Mesenchymal stem cell (in vitro differentiated cells and primary cell): ENCODE measurements around the gene ALDH16A1. TPM values are rescaled to one million over a fixed set of nuclear protein-coding genes. Genes with fewer than 3 reads are reported as not detected.

ENCODE experiments used
- DNase-seq: peaks from one replicate; pipeline ENCODE4 v3.0.0-alpha.2; 2013
- H2AFZ ChIP-seq: one replicate; pipeline ENCODE4 v1.6.1; 2013; ENCODE audit warnings: low read depth, mild to moderate bottlenecking, control low read depth, inconsistent platforms, low read length, moderate library complexity
- H2AK5ac ChIP-seq: 2 replicates; pipeline ENCODE4 v1.6.1; 2013; ENCODE audit warnings: low read length, moderate library complexity, mild to moderate bottlenecking, inconsistent platforms; ENCODE audit not compliant: severe bottlenecking
- H2BK120ac ChIP-seq: one replicate; pipeline ENCODE4 v1.6.1; 2013; ENCODE audit warnings: low read depth, mild to moderate bottlenecking, inconsistent platforms, low read length, moderate library complexity
- H2BK12ac ChIP-seq, 2 experiments: one replicate each; pipeline ENCODE4 v1.6.1; 2013; ENCODE audit warnings: inconsistent platforms in 2 of 2, low read length in 2 of 2, mild to moderate bottlenecking in 2 of 2, moderate library complexity in 2 of 2, control low read depth in 1 of 2
- H2BK15ac ChIP-seq: one replicate; pipeline ENCODE4 v1.6.1; 2013; ENCODE audit warnings: mild to moderate bottlenecking, low read depth, inconsistent platforms; ENCODE audit not compliant: poor library complexity, severe bottlenecking
- H2BK5ac ChIP-seq: 2 replicates; pipeline ENCODE4 v1.6.1; 2013; ENCODE audit warnings: low read depth, mild to moderate bottlenecking, low read length, control low read depth, inconsistent platforms; ENCODE audit not compliant: poor library complexity, severe bottlenecking
- H3K14ac ChIP-seq, 2 experiments: one replicate each; pipeline ENCODE4 v1.6.1; 2013; ENCODE audit warnings: inconsistent platforms in 2 of 2, low read length in 2 of 2, control low read depth in 1 of 2, mild to moderate bottlenecking in 1 of 2, moderate library complexity in 1 of 2
- H3K18ac ChIP-seq, 2 experiments: one replicate each; pipeline ENCODE4 v1.6.1; 2013; ENCODE audit warnings: inconsistent platforms in 2 of 2, low read length in 2 of 2, control low read depth in 1 of 2, low read depth in 1 of 2, mild to moderate bottlenecking in 1 of 2
- H3K23ac ChIP-seq, 2 experiments: one replicate each; pipeline ENCODE4 v1.6.1; 2013; ENCODE audit warnings: inconsistent platforms in 2 of 2, low read length in 2 of 2, mild to moderate bottlenecking in 2 of 2, moderate library complexity in 2 of 2, control low read depth in 1 of 2
- H3K27ac ChIP-seq: 2 replicates; pipeline ENCODE4 v1.5.1; 2013; ENCODE audit warnings: mild to moderate bottlenecking, moderate library complexity, low read length, control low read depth, inconsistent platforms; ENCODE audit not compliant: poor library complexity, severe bottlenecking
- H3K27me3 ChIP-seq, 2 experiments: 2 replicates each; pipeline versions ENCODE4 v1.6.1 to v1.7.0; 2013; ENCODE audit warnings: low read length in 2 of 2, mild to moderate bottlenecking in 2 of 2, moderate library complexity in 2 of 2, control low read depth in 1 of 2, inconsistent platforms in 1 of 2; ENCODE audit not compliant: control insufficient read depth in 1 of 2, insufficient read depth in 1 of 2
- H3K36me3 ChIP-seq, 2 experiments: 2 replicates each; pipeline versions ENCODE4 v1.6.1 to v1.7.0; 2013; ENCODE audit warnings: low read length in 2 of 2, control low read depth in 1 of 2, inconsistent platforms in 1 of 2, low read depth in 1 of 2, mild to moderate bottlenecking in 1 of 2; ENCODE audit not compliant: insufficient read depth in 2 of 2, control insufficient read depth in 1 of 2
- H3K4ac ChIP-seq, 2 experiments: one replicate each; pipeline ENCODE4 v1.6.1; 2013; ENCODE audit warnings: inconsistent platforms in 2 of 2, low read length in 2 of 2, mild to moderate bottlenecking in 2 of 2, moderate library complexity in 2 of 2, control low read depth in 1 of 2, low read depth in 1 of 2
- H3K4me1 ChIP-seq: 2 replicates; pipeline ENCODE4 v1.6.1; 2013; ENCODE audit warnings: low read depth, low read length, control low read depth; ENCODE audit not compliant: control insufficient read depth, insufficient read depth
- H3K4me2 ChIP-seq: 2 replicates; pipeline ENCODE4 v1.6.1; 2013; ENCODE audit warnings: low read length, mild to moderate bottlenecking, inconsistent platforms; ENCODE audit not compliant: poor library complexity, severe bottlenecking
- H3K4me3 ChIP-seq, 2 experiments: 2 replicates each; pipeline versions ENCODE4 v1.5.1 to v1.7.0; 2013; ENCODE audit warnings: low read length in 2 of 2, mild to moderate bottlenecking in 2 of 2, control low read depth in 1 of 2, low read depth in 1 of 2; ENCODE audit not compliant: insufficient read depth in 1 of 2
- H3K79me1 ChIP-seq: replicated peaks from 2 replicates; pipeline ENCODE4 v1.6.1; 2013; ENCODE audit warnings: mild to moderate bottlenecking, control low read depth, low read length, inconsistent platforms; ENCODE audit not compliant: poor library complexity, severe bottlenecking
- H3K9ac ChIP-seq: 2 replicates; pipeline ENCODE4 v1.7.0; 2013; ENCODE audit warnings: mild to moderate bottlenecking, low read length, moderate library complexity
- H3K9me3 ChIP-seq: 2 replicates; pipeline ENCODE4 v1.7.0; 2013; ENCODE audit warnings: mild to moderate bottlenecking, low read length; ENCODE audit not compliant: control insufficient read depth
- H4K8ac ChIP-seq: one replicate; pipeline ENCODE4 v1.6.1; 2013; ENCODE audit warnings: inconsistent platforms, mild to moderate bottlenecking, low read length, moderate library complexity
- H4K91ac ChIP-seq: one replicate; pipeline ENCODE4 v1.6.1; 2013; ENCODE audit warnings: mild to moderate bottlenecking, low read length, inconsistent platforms
- WGBS: methylation state at CpG from one replicate; pipeline ENCODE4 v1.1.7; 2013; ENCODE audit warnings: mixed read lengths; 5-methylcytosine and 5-hydroxymethylcytosine counted together
- small RNA-seq: library from polyadenylated mRNA; stranded (forward); fragments of <200 nt; extraction: miRNeasy Mini kit (QIAGEN cat#:217004); gene quantifications from one replicate; pipeline ENCODE3, GENCODE V24; 2013; ENCODE audit warnings: low read depth

The ALDH16A1 gene

GRCh38 chr19:49515767-49516166 is 62.7 kb downstream of the ALDH16A1 start:
- no peak overlapping the region for H3K23ac ChIP-seq
- no peak overlapping the region for H4K91ac ChIP-seq
- H3K9ac ChIP-seq: no peak overlapping the region
- H3K4me2 ChIP-seq: no peak overlapping the region
- H3K4me1 ChIP-seq: peaks cover 17% of the 10 kb centered on the region
- no peak overlapping the region for H2BK15ac ChIP-seq
- no peak overlapping the region for H3K14ac ChIP-seq
- no peak overlapping the region for H3K4ac ChIP-seq
- H4K8ac ChIP-seq: no peak overlapping the region
- H2AK5ac ChIP-seq: no peak overlapping the region
- H2BK12ac ChIP-seq: no peak overlapping the region
- H3K36me3 ChIP-seq: peaks cover 7 to 14% of the 10 kb centered on the region in 2 experiments
- no peaks in the 10 kb centered on the region for H3K79me1 ChIP-seq
- H2BK5ac ChIP-seq: no peak overlapping the region
- peak overlapping the region in 1 of 2 experiments; percentile 23 for H3K4me3 ChIP-seq
- H3K27me3 ChIP-seq: no peaks in the 10 kb centered on the region
- H3K18ac ChIP-seq: no peak overlapping the region
- H2AFZ ChIP-seq: no peak overlapping the region
- H3K27ac ChIP-seq: no peak overlapping the region
- peak; percentile 61 for DNase-seq
- WGBS: 63% methylated on average over 4 of the region's 4 CpGs
- H3K9me3 ChIP-seq: no peaks in the 10 kb centered on the region
- no peak overlapping the region for H2BK120ac ChIP-seq

DNA sequence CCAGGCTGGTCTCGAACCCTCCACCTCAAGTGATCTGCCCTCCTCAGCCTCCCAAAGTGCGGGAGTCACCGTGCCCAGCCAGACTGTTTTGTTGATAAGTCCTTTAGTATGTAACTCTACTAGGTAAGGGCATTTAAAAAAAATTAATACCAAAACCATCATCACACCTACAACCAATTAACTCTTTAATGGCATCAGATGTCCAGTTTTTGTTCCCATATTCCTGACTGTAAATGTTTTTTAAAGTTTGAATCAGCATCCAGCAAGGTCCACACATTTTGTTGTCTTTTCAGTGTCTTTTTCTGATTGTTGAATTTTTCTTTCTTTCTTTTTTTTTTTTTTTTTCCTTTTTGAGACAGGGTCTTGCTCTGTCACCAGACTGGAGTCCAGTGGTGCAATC is 65.0 kb downstream of the ALDH16A1 start:
- Histone ChIP-seq H3K36me3 (peaks cover 14 to 15% of the 10 kb centered on the region in 2 experiments), H3K27ac (no peak overlapping the region), H3K4me3 (no peak overlapping the region), H4K8ac (no peak overlapping the region), H2BK120ac (no peak overlapping the region), H3K79me1 (no peaks in the 10 kb centered on the region), H3K14ac (no peak overlapping the region), H3K9ac (no peak overlapping the region), H2AK5ac (no peak overlapping the region), H3K4me2 (no peak overlapping the region), H3K4ac (no peak overlapping the region), H2BK12ac (no peak overlapping the region), H2AFZ (no peak overlapping the region), H3K4me1 (peaks cover 6% of the 10 kb centered on the region), H4K91ac (no peak overlapping the region), H3K9me3 (no peaks in the 10 kb centered on the region), H3K23ac (no peak overlapping the region), H2BK5ac (no peak overlapping the region), H2BK15ac (no peak overlapping the region), H3K18ac (no peak overlapping the region), H3K27me3 (no peaks in the 10 kb centered on the region)
- no peak for DNase-seq
- no CpG with 5 or more reads among the region's 3 CpGs for WGBS

Small RNAs within 50 kb of the gene (small RNA-seq; reads per million reads assigned to genes)
- gene COX6CP7: not detected
- not detected for gene MIR150
- gene SNORD32A: not detected
- gene SNORD33: not detected
- gene SNORD34: not detected
- gene SNORD35A: not detected
- not detected for gene SNORD35B
